HG03571 (cell line): ENCODE data around the gene KLK5.
A peak's percentile ranks its signal among the peaks of the same experiment; 100 is the strongest.
"Not testable (repeated sequence)": the region's sequence is repeated elsewhere in the genome, so short reads cannot be mapped to it uniquely, and the experiment has no call there.

Source experiments
- ATAC-seq: cut with Tn5 transposase; IDR thresholded peaks from one replicate; pipeline ENCODE4 v1.9.1; 2021; ENCODE audit not compliant: unreplicated experiment

KLK5 gene

GRCh38 chr19:50922317-50922853 lies 30.5 kb downstream of the KLK5 start:
- no peak for ATAC-seq

- no peak for ATAC-seq
Observed at GRCh38 chr19:50921426-50922316, 31.2 kb downstream of the KLK5 start.

- ATAC-seq = no peak
Observed at GRCh38 chr19:50916069-50916468, 36.8 kb downstream of the KLK5 start.

- ATAC-seq = no peak
Observed at GRCh38 chr19:50912727-50913716, 39.8 kb downstream of the KLK5 start.

- ATAC-seq = no peak
Observed at GRCh38 chr19:50912102-50912599, 40.7 kb downstream of the KLK5 start.

- no peak for ATAC-seq
Observed at GRCh38 chr19:50911206-50912101, 41.4 kb downstream of the KLK5 start, which contains the start of gene KLK4. Gene KLK4, minus strand, starts transcription at chr19:50911395. Its CDS starts 657 bp downstream, at chr19:50910738.

- ATAC-seq = no peak
Observed at GRCh38 chr19:50910722-50911121, 42.1 kb downstream of the KLK5 start.

GRCh38 chr19:50909240-50910070 lies 43.4 kb downstream of the KLK5 start:
- ATAC-seq = no peak

- no peak for ATAC-seq
Observed at GRCh38 chr19:50908336-50908735, 44.5 kb downstream of the KLK5 start.

- ATAC-seq = no peak
Observed at GRCh38 chr19:50906217-50906616, 46.6 kb downstream of the KLK5 start.

GRCh38 chr19:50902640-50903039 lies 50.2 kb downstream of the KLK5 start:
- ATAC-seq = no peak

GRCh38 chr19:50899569-50899968 lies 53.3 kb downstream of the KLK5 start:
- ATAC-seq = no peak

GRCh38 chr19:50898018-50898417 lies 54.8 kb downstream of the KLK5 start:
- no peak for ATAC-seq

- ATAC-seq = no peak
Observed at GRCh38 chr19:50897612-50898011, 55.2 kb downstream of the KLK5 start.

GRCh38 chr19:50897191-50897607 lies 55.6 kb downstream of the KLK5 start:
- peak; percentile 20 for ATAC-seq

GRCh38 chr19:50896591-50897190 lies 56.1 kb downstream of the KLK5 start:
- peak; percentile 74 for ATAC-seq

GRCh38 chr19:50896089-50896590 lies 56.7 kb downstream of the KLK5 start:
- ATAC-seq = not testable (repeated sequence)
